SK-N-SH treated with all-trans-retinoic acid at 6 μM for 48 hours (cell line): Measurements from ENCODE around the gene BRPF1.

Experiments
- ARNTL ChIP-seq: fragments of 450-650 bp; formaldehyde crosslinking; IDR thresholded peaks from 2 replicates; pipeline ENCODE4 v1.5.0; 2020; ENCODE audit warnings: low read depth, mild to moderate bottlenecking, moderate library complexity, borderline replicate concordance
- CSDC2 ChIP-seq: fragments of 250-450 bp; sonication (Bioruptor Pico); IDR thresholded peaks from 2 replicates; pipeline ENCODE4 v1.5.0; 2020; ENCODE audit warnings: mild to moderate bottlenecking, moderate library complexity
- ESRRG ChIP-seq: fragments of 250-450 bp; sonication (Bioruptor Pico); IDR thresholded peaks from 2 replicates; pipeline ENCODE4 v1.6.1; 2021; ENCODE audit warnings: mild to moderate bottlenecking
- GLIS3 ChIP-seq: fragments of 250-450 bp; sonication (Bioruptor Pico); IDR thresholded peaks from 2 replicates; pipeline ENCODE4 v1.5.0; 2020; ENCODE audit warnings: mild to moderate bottlenecking, moderate library complexity
- ISL1 ChIP-seq: fragments of 250-450 bp; sonication (Bioruptor Pico); IDR thresholded peaks from 2 replicates; pipeline ENCODE4 v2.1.2; 2022; ENCODE audit warnings: mild to moderate bottlenecking, moderate library complexity
- PATZ1 ChIP-seq: fragments of 250-450 bp; sonication (Bioruptor Pico); IDR thresholded peaks from 2 replicates; pipeline ENCODE4 v1.8.0; 2020; ENCODE audit warnings: mild to moderate bottlenecking, moderate library complexity, borderline replicate concordance
- RARB ChIP-seq: fragments of 250-450 bp; sonication (Bioruptor Pico); IDR thresholded peaks from 2 replicates; pipeline ENCODE4 v1.8.0; 2021; ENCODE audit warnings: mild to moderate bottlenecking, moderate library complexity
- SNAI2 ChIP-seq: fragments of 250-450 bp; sonication (Bioruptor Pico); IDR thresholded peaks from 2 replicates; pipeline ENCODE4 v1.5.0; 2020; ENCODE audit warnings: mild to moderate bottlenecking, moderate library complexity
- TSHZ2 ChIP-seq: fragments of 250-450 bp; sonication (Bioruptor Pico); IDR thresholded peaks from 2 replicates; pipeline ENCODE4 v1.5.0; 2020; ENCODE audit warnings: mild to moderate bottlenecking, moderate library complexity
- ZFP3 ChIP-seq: fragments of 250-450 bp; sonication (Bioruptor Pico); IDR thresholded peaks from 2 replicates; pipeline ENCODE4 v1.5.0; 2020; ENCODE audit warnings: mild to moderate bottlenecking, moderate library complexity
- ZFP30 ChIP-seq: fragments of 450-650 bp; formaldehyde crosslinking; IDR thresholded peaks from 2 replicates; pipeline ENCODE4 v1.5.0; 2022; ENCODE audit warnings: mild to moderate bottlenecking, moderate library complexity
- TF ChIP-seq, protein P1 (sequence below): fragments of 250-450 bp; sonication (Bioruptor Pico); IDR thresholded peaks from 2 replicates; pipeline ENCODE4 v1.5.1; 2020; ENCODE audit warnings: low read depth, mild to moderate bottlenecking, moderate library complexity
- TF ChIP-seq, protein P2 (sequence below): fragments of 250-450 bp; sonication (Bioruptor Pico); IDR thresholded peaks from 2 replicates; pipeline ENCODE4 v1.5.1; 2021; ENCODE audit warnings: mild to moderate bottlenecking, moderate library complexity

GRCh38 chr3:9786209-9786739 lies 54.7 kb downstream of the BRPF1 start:
- TF ChIP-seq ZFP30 (CRISPR knock-in tag) (no peak), ESRRG (no peak), ISL1 (CRISPR knock-in tag) (no peak), ZFP3 (CRISPR knock-in tag) (no peak), ARNTL (CRISPR knock-in tag) (no peak), CSDC2 (no peak), PATZ1 (no peak), TSHZ2 (no peak), SNAI2 (no peak), RARB (CRISPR knock-in tag) (no peak), GLIS3 (CRISPR knock-in tag) (no peak)
- TF ChIP-seq, protein P1, sequence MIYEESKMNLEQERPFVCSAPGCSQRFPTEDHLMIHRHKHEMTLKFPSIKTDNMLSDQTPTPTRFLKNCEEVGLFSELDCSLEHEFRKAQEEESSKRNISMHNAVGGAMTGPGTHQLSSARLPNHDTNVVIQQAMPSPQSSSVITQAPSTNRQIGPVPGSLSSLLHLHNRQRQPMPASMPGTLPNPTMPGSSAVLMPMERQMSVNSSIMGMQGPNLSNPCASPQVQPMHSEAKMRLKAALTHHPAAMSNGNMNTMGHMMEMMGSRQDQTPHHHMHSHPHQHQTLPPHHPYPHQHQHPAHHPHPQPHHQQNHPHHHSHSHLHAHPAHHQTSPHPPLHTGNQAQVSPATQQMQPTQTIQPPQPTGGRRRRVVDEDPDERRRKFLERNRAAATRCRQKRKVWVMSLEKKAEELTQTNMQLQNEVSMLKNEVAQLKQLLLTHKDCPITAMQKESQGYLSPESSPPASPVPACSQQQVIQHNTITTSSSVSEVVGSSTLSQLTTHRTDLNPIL (CRISPR knock-in tag) = no peak
- TF ChIP-seq, protein P2, sequence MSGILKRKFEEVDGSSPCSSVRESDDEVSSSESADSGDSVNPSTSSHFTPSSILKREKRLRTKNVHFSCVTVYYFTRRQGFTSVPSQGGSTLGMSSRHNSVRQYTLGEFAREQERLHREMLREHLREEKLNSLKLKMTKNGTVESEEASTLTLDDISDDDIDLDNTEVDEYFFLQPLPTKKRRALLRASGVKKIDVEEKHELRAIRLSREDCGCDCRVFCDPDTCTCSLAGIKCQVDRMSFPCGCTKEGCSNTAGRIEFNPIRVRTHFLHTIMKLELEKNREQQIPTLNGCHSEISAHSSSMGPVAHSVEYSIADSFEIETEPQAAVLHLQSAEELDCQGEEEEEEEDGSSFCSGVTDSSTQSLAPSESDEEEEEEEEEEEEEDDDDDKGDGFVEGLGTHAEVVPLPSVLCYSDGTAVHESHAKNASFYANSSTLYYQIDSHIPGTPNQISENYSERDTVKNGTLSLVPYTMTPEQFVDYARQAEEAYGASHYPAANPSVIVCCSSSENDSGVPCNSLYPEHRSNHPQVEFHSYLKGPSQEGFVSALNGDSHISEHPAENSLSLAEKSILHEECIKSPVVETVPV = no peak
